ENCODE results near the gene SUPT20H.

DNA sequence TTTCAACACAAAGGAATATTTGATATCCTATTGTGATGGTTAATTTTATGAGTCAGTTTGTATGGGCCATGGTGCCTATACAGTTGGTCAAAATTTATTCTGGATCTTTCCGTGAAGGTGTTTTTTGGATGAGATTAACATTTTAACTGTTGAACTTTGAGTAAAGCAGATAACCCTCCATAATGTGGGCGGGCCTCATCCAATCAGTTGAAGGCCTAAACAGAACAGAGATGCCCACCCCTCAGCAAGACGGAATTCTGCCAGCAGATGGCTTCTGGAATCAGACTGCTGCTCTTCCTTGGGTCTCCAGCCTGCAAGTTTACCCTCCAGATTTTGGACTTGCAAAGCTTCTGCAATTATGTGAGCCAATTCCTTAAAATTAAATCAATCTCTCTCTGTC is 30.0 kb upstream of the SUPT20H start:
- TF ChIP-seq ELF4 (IDR thresholded peaks at IDR 0.05) (no peak), L3MBTL2 (conservative IDR thresholded peaks at IDR 0.05) (no peak)
